IPS-NIHi7 (cell line): ENCODE data around the gene FMN1.

Experiments used
- DNase-seq: peaks from one replicate; pipeline ENCODE4 v3.0.0; 2012; ENCODE audit warnings: mixed read lengths; ENCODE audit errors: extremely low spot score

Gene FMN1

DNA sequence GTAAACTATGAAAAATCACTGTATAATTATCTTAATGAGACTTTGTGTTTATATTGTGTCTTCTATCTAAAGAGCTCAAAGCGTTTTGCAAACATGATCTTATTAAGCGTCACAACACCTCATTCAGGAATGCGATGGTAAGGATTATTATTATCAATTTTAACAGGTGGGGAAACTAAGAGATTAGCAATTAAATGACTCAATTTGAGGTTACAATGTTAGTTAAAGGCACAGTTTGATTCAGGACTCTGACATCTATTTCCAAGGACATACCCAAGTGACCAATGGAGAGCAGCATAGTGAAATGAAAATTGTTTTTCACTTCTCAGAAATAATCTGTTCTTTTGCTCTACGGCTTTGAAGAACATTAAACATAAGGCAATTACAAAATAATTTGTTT is 74.6 kb downstream of the FMN1 start:
- DNase-seq, result no peak

DNA sequence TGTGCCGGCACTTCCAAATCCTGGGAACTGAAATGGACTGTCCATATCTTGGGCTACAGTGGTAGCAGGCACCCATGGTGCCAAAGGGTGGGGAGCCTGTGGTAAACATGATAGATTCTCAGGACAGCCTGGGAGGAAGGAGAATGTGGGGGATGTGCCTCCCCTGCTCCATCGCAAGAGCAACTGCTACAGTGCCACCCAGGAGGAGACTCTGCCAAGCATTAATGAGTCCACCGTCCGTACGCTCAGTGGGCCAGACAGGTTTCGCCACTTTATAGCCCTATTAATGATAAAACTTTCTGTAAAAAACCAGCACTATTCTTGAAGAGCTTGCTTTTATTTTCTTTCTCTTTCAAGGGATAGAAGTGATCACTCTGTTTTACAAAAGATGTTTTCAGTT is 75.2 kb downstream of the FMN1 start:
- DNase-seq, result no peak

DNA sequence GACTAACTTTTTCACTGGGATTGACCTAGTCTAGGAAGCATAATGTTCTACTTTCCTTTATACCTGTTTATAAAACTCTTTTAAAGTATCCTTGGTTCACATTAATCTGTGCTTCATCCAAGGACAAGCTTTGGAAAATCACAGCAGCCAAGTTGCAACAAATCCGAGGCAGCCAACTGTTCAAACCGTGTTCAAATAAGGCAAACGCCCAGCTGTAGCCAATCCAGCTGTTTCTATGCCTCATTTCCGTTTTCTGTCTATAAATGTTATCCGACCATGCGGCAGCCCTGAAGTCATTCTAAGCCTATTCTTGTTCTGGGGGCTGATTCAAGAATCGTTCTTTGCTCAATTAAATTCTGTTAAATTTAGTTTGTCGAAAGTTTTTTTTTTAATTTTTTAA is 78.3 kb downstream of the FMN1 start:
- no peak for DNase-seq

DNA sequence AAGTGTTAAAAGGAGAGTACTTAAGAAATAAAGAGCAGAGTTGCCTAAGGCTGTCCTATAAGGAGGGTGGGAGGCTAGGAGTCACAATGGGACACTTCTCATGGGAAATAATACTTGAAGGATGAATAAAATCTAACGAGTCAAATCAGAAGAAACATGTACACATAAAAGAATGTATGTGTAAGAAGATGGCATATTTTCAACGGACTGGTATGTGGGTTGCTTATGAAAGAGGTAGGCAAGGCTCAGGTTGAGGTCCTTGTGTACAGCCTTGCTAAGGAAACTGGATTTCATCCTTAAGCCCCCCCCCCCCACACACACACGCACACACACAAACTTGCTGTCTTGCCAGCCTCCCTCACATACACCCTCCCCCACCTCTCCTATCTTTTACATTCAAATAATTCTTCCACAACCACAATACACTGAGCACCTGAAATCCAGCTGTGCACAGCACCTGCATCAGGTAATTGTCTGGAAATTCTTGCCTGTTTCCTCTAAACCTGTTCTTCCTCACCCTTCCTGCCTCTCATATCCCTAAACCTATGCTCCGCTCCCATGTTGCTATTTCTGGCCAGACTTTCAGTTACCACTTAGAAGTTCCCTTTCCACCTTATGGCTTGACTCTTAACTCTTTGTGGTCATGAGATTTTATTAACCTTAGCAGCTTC is 79.2 kb downstream of the FMN1 start:
- no peak for DNase-seq

DNA sequence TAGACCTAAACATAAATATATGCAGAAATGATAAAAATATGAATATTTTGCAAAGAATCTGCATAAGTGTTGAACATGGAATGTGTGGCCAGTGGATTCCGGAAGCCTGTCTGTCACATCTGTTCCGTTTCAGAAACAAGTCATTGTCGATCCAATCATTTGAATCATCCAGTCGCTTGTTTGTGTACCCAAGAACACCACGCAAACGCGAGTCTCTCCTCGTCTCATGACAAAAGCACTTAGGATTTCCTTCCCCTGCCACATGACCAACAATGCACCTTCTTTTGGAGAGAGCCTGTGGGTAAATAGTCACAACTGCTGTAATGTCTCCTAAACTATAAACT is 80.2 kb downstream of the FMN1 start:
- no peak for DNase-seq

DNA sequence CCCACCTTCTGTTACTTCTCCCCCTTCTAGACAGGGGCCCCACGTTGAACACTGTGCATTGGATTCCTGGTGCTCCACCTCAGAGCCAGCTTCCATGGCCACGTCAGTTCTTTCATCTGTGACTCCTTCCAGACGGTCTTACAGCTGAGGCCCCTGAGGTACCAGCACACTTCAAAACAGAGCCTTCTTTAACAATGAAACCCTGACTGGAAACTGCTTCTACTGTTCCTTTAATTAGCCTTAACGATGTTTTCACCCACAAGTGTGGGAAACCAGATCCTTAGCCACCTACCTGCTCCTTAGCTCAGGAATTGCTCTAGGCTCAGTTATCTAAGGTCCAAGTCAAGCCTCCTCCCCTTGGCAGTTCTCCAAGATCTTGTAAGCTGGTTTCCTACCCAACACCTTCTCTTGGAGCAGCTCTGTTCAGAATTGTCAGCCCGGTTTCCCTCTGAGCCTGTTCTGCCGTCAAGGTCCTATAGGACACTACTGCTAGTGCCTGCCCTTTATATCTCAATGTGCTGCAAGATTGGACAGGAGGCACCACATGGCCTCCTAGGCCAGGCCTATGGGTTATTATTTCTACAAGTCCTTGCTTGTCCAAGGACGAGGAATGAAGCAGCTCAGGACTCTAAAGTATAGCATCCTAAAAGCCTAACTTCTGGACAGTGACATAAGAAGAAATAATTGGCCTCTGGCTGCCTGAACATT is 80.7 kb downstream of the FMN1 start:
- DNase-seq, result no peak

DNA sequence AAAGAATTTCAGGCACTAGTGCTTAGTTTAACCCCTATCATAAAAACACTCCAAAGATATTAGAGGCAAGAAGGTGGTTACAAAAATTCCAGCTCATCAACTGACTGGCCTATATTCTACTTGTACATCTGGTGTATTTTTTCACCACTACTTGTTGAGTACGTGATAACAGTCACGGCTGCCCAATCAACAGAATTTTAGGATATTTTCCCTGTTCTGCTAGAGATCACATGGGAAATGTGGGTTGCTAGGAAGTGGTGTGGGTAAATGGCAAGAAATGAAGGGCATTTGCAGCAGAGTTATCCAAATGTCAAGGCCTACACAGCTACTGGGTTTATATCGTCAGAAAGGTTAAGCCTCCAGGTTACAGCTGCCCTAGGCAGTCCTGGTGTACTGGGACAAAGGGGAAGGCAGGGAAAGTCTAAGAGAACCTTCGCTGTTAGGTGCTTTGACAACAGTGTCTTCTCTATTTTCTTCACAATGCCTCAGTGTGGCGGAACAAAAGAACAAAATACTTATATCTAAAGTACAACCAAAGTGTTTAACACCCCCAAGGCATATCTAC is 81.9 kb downstream of the FMN1 start:
- no peak for DNase-seq

DNA sequence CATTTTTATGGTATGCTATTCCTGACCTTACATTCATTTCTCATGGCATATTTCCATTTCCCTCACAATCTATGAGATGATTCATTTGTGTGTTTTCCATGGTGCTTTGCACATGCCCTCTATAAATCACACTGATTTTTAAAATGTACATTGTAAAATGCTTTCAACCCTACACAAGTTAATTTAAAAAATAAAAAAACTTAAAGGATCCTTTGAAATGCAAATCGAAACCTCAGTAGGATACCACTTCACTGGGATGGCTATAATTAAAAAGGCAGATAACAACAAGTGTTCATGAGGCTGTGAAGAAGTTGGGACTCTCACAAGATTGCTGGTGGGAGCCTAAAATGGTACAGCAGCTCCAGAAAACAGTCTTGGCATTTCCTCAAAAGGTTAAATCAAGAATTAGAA is 83.5 kb downstream of the FMN1 start:
- no peak for DNase-seq

DNA sequence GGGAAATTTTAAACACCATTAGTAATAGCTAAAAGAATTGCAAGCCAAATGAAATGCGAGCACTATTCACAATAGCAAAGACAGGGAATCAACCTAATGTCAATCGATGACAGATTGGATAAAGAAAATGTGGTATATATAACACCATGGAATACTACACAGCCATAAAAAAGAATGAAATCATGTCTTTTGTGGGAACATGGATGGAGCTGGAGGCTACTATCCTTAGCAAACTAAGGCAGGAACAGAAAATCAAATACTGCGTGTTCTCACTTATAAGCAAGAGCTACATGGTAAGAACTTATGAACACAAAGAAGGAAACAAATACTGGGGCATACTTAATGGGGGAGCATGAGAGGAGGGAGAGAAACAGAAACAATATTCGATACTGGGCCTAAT is 85.2 kb downstream of the FMN1 start:
- no peak for DNase-seq

DNA sequence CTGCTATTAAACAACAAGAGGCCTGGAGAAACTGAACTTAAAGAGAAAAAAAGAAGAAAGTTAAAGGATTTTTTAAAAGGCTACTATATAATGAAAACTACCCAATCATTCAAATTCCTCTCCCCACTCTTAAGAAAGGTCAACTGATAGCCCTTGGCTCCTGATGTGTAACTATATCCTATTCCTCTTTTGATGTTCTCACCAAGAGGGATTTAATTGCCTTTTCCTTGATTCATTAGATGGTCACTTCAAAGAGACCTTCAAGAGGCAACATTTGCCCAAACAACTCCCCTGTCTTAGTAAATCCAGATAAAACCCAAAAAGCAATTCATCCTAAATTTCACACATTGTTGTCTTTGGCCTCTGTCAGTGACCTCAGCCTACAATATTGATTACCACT is 86.0 kb downstream of the FMN1 start:
- DNase-seq, result no peak

DNA sequence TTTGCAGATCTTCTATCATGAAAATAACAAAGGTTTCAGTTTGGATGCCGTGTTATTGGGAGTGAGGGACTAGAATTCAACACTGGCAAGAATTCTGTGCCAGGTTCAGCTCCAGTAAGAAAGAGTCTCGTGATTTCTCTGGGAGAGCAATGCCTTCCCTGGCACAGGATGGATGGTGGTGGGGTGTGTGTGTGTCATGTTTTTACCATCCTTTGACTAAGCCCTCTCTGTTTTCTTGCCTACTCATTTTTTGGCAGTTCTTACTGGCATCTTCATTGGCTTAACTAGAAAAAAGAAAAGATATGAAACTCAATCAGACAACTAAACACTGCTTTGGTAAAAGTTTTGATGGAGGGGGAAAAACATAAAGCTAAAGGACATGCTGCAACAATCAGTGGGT is 86.6 kb downstream of the FMN1 start:
- DNase-seq, result no peak

DNA sequence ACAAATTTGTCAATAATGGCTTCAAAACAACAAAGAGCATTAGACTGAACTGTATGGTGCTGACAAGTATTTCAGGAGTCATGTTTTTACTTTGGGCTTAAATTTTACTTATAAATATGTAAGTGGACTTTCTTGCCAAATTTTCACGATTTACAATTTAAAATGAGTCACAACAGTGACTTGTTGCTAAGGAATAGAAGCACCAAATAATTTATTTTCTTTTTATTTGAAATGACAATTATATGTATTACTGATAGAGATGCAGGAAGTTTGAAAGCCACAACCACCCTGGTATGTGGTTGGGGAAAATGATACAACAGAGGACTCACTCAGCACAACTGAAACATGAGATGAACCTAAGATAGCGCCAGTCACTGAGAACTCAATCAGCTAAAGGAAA is 90.3 kb downstream of the FMN1 start:
- no peak for DNase-seq

DNA sequence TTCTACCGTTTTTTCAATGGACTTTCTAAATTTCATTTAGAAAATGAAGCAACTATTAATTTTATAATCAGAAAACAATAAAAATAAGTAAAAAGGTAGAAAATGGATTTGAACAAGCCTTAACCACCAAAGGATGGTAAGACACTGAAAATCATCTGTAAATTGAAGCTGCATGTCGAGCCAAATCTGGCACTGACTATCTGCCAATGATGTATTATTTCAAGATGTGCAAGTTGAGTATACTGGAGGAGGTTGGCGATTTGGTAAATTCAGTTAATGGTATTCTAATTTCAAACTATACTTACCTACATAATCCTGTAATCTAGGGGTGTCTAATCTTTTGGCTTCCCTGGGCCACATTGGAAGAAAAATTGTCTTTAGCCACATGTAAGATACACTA is 93.5 kb downstream of the FMN1 start:
- no peak for DNase-seq

DNA sequence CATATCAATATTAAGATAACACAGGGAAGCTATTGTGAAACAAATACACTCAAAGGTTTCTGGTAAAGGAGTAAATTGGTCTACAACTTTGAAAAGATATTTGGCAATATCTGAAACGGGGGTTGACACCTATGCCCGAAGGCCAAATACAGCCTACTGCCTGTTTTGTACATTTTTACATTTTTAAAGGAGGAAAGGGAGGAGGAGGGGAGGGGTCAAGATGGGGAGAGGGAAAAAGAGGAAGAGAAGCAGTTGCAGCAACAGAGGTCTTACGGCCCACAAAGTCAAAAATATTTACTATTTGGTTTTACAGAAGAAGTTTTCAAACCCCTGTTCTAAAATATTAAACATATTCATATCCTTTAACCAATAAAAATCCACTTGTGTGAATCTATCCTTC is 94.2 kb downstream of the FMN1 start:
- no peak for DNase-seq

DNA sequence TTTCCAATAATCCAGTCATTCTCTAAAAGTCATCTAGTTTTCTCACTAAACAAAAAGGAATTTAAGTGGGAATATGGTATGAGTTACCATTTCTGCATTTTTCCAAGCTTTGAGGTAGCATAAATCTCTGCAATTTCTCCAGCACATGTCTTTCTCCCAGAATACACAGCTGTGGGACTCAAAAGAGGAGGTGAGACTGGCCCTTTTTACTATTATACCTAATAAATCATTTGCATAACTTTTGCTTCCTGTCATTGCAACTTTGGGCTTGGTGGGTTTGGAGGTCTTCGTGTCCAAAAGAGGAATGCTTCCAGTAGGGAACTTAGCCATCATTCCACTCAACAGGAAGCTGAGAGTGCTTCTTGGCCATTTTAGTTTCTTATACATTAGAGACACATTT is 94.8 kb downstream of the FMN1 start:
- DNase-seq, result no peak

DNA sequence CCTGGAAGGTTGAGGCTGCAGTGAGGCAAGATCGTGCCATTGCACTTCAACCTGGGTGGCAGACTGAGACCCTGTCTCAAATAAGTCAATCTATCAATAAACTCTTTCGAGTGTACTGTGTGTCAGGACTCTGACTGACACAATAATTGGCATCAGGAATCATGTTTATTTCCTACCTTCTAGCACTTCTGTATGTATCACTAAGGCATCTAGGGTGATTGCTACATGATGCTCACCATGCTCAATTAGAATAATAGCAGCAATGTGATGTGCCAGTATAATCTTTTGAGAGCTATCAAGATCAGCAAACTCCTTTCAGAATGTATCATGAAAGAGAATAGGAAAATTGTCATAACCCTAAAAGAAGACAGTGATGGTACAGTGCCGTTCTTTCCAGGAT is 95.3 kb downstream of the FMN1 start:
- DNase-seq, result no peak

DNA sequence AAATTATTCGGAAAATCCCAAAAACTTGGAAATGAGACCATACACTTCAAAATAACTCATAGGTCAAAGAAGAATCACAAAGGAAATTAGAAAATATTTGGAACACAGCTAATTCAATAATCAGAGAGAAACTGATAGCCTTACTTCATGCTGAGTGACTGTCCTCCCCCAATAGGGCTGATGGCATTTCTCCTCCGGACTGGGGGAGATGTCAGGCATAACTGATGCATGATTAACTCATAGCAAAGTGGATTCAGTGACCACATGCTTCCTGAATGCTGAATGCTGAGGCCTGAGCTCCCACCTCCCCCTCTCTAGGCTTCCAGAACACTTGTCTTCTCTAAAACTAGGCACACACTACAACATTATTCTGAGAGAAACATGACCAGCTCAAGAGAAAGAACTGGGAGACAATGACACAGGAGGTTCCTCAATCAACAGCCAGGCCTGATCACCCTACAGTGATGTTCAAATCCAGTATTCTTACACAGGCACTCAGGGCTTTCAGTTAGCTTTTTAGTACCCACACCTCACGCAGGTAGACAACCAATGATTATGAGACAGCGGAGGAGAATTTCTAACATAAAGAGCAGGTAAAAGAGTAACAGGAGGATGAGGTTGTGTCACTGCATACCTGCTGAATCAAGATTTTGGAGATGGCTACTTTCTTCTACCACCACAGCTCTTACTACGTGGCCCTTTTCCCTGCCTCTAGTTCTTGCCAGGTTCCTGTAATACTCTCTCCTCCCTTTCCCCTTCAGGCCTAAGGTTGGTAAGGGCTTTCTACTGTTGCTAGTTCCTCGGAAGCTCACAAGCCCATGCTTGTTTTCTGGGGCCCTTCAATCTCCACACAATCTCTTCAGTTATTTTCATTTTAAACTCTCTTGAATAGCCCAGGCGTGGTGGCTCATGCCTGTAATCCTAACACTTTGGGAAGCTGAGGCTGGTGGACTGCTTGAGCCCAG is 96.1 kb downstream of the FMN1 start:
- DNase-seq, result no peak

DNA sequence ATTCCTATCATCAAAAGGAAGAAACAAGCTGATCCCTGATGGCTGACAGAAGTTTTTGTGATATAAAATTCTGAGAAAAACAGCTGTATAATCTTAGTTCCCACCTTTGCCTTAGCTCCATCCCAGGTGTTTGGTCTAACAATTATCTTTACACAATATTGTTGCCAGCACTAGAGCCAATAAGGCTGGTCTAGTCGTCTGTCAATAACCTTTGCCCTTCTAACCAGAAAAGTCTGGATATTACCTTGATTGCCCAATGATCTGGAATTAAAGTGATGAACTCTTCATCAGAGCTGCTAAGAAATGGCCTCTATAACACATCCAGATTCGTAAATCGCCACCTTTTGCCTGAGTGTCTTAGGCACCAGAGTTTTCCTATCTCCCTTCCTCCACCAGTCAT is 98.4 kb downstream of the FMN1 start:
- no peak for DNase-seq

DNA sequence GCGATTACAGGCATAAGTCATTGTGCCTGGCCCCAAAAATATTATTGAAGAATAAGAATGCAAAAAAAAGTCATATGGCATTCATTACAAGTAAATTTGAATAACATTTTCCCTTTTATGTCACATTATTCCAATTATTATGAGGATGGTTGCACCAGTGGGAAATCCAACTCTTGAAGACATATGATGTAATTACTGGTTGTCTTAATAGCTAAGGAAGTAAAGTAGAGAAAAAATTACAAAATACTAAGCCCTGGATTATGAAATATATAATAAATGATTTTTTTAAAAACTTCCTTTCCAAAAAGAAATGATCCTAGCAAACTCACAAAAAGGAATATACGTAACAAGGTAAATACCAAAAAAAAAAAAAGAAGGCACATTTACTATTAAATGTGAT is 98.9 kb downstream of the FMN1 start:
- no peak for DNase-seq

DNA sequence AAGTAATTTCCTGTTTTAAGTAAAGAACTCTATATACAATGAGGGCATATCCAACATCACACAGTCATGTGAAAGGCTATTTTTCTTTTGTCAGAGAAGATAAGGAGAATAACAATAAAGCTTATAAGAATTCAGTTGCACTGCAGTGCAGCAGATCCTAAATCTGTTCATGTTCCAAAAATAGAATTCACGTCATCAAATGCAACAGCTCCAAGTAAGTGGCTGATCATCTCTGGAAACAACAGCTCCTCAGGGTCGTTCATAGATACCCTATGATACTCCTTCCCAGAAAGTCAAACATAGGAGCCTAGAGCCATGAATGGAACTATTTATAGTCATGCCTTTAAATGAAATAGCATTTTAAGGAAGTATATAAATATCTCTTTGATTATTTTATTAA is 100.2 kb downstream of the FMN1 start:
- no peak for DNase-seq

DNA sequence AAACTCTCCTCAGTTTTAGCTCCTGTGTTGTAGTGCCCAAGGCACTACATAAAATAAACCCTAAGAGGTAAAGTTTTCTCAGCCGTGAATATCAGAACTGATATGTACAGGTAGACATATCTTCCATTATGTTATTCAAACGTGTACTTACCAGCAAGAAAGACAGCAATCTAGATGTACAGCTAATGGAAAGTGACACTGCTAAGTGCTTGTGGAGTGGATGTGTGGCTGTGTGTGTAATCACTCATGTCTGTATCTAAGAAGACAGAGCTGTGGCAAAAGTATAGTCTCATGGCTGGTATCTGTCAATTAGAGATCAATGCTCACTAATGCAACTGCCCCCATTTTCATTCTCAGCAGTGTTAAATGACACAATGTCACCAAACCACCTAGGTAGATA is 101.3 kb downstream of the FMN1 start:
- DNase-seq, result no peak

DNA sequence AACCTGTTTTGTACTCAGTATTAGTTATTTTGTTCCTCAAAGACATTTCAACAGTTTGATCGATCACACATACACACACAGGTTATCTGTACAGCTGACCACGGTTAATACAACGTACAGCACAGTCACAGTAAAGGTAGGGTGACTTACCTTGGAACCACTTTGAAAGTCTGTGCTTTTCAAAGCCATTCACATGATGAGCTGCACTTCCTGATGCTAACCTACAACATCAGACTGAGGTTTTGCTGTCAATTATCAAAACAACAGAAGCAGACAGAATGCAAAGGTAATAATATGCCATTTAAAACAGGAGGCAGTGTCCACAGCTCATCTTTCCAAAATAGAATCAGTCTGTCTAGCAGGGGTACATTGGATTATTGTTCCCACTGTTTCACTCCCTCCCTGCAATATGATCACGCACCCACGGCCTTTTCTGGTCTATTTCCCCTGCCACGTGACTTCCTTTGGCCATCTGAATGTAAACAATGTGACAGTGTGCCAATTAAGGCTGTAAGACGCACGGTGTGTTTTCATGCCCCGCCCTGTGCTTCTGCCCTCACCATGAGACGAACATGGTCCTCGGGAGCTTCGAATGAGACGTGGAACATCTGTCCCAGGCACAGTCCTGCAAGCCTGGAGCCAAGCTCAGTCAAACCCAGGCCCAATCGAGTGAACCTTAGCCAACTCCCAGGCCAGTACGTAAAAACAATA is 102.4 kb downstream of the FMN1 start:
- DNase-seq, result no peak
